ENCODE data around the gene PLOD3.

Gene PLOD3

DNA sequence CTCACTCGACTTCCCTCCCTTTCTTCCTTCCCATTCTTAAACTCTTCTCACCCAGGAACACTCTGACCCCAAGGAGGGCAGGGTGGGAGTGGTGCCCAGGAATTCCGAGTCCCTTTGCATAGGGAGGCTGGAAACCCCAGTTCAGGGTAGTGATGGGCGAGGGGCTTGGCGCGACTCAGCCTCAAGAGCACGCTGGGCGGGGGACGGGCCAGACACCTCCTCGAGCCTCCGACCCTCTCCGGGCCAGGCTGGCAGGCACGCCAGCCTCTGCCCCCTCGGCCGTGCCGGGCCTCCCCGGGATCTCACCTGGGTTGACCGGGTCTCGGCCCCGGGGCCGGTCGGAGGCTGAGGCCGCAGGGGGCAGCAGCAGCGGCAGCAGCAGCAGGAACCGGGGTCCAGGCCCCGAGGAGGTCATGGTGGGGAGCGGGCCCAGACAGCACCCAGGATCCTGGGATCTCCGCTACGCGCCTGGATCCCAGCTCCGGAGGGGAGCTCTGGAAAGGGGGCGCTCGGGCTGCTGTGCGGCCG, 457 bp downstream of the PLOD3 start:
- Histone ChIP-seq H3K27ac (ENCODE audit: low read length, poor library complexity, severe bottlenecking) (no peak overlapping the region), H2BK5ac (ENCODE audit: low read depth, low read length, poor library complexity, severe bottlenecking) (no peak overlapping the region), H3K79me1 (replicated peaks; ENCODE audit: low read length, poor library complexity, severe bottlenecking) (peaks cover 25% of the 10 kb centered on the region), H4K8ac (ENCODE audit: low read length) (peak overlapping the region; percentile 1), H2BK120ac (ENCODE audit: low read depth, low read length) (peak overlapping the region; percentile 83), H2BK15ac (ENCODE audit: low read depth, poor library complexity, severe bottlenecking) (peak overlapping the region; percentile 30), H2BK12ac (ENCODE audit: low read length in 2 of 2) (peak overlapping the region in 1 of 2 experiments; percentile 8), H3K9ac (ENCODE audit: low read length) (peak overlapping the region; percentile 95), H3K4me2 (ENCODE audit: low read length, poor library complexity, severe bottlenecking) (peak overlapping the region; percentile 54), H2AFZ (ENCODE audit: low read depth, low read length) (peak overlapping the region; percentile 8), H3K4ac (ENCODE audit: low read depth in 1 of 2, low read length in 2 of 2) (peak overlapping the region; percentile 77 to 99), H3K27me3 (ENCODE audit: control insufficient read depth in 1 of 2, insufficient read depth in 1 of 2, low read length in 2 of 2) (no peaks in the 10 kb centered on the region), H2AK5ac (ENCODE audit: low read length, severe bottlenecking) (no peak overlapping the region), H3K18ac (ENCODE audit: low read depth in 1 of 2, low read length in 2 of 2) (peak overlapping the region; percentile 67 to 80), H3K4me1 (ENCODE audit: control insufficient read depth, insufficient read depth, low read depth, low read length) (peaks cover 25% of the 10 kb centered on the region), H4K91ac (ENCODE audit: low read length) (peak overlapping the region; percentile 90), H3K9me3 (ENCODE audit: control insufficient read depth, low read length) (no peaks in the 10 kb centered on the region), H3K23ac (ENCODE audit: low read length in 2 of 2) (peak overlapping the region; percentile 34 to 86), H3K36me3 (ENCODE audit: control insufficient read depth in 1 of 2, insufficient read depth in 2 of 2, low read depth in 1 of 2, low read length in 2 of 2) (peaks cover 35 to 38% of the 10 kb centered on the region in 2 experiments), H3K14ac (ENCODE audit: low read length in 2 of 2) (peak overlapping the region in 1 of 2 experiments; percentile 92), H3K4me3 (ENCODE audit: insufficient read depth in 1 of 2, low read depth in 1 of 2, low read length in 2 of 2) (peak overlapping the region; percentile 74 to 93)
- under 1% methylated on average over 33 of the region's 34 CpGs for WGBS
- DNase-seq = no peak

DNA sequence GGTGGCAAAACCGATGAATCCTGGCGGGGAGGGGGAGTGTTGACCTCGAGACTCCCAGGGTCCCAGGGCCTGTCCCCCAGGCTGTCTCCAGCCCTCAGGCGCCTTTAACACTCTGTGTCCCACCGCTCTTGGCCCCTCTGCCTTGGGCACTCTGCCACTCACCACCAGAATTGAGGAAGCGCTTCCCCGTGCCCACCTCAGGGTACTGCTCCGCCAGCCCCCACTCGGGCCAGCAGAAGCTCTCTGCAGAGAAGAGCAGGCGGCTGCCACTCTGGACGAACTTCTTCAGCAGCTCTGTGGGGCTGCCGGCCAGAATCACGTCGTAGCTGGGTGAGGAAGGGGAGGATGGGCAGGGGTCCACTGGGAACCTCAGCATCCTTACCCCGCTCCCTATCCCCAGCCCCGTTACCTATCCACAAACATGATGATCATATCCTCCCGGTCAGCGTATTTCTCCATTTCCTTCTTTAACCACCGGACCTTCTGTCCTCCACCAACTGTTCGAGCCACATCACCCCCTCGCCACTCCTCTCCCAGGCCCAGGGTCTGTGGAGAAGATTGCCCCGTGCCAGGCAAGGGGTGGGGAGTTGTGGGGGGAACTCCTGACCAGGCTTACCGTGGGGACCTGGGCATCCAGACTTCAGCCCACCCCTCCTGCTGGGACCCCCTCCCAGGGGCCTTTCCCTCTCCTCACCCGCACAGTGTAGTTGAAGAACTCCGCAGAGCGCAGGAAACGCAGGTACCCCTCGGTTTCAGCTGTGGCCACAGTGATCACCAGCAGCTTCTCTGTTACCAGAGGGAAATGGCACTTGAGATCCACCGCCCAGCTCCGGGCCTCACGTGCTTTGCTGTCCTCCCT, 1.2 kb downstream of the PLOD3 start:
- H4K91ac ChIP-seq (ENCODE audit: low read length) = peak overlapping the region; percentile 85

DNA sequence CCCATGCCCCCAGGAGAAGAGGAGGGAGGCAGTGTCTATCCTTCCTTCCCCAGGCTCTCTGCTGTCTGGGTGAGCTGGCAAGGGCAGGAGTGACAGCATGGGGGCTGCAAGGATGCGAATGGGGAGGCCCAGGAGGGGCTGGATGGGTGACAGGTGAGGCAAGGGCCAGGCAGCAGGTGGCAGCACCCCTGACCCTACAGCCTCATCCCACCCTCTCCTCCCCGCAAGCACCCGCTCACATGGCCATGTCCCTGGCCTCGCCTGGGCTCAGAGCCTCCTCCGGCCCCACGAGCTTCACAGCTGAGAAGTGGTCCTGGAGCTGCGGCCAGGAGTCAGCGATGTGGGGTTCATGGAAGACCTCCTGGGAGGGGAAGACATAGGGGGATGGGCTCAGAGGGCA, 5.4 kb downstream of the PLOD3 start:
- Histone ChIP-seq H2BK15ac (ENCODE audit: low read depth, poor library complexity, severe bottlenecking) (no peak overlapping the region), H4K8ac (ENCODE audit: low read length) (no peak overlapping the region), H4K91ac (ENCODE audit: low read length) (no peak overlapping the region), H3K9ac (ENCODE audit: low read length) (no peak overlapping the region), H3K4me1 (ENCODE audit: control insufficient read depth, insufficient read depth, low read depth, low read length) (peaks cover 19% of the 10 kb centered on the region), H3K4me3 (ENCODE audit: insufficient read depth in 1 of 2, low read depth in 1 of 2, low read length in 2 of 2) (no peak overlapping the region), H2BK120ac (ENCODE audit: low read depth, low read length) (no peak overlapping the region), H2BK12ac (ENCODE audit: low read length in 2 of 2) (no peak overlapping the region), H3K23ac (ENCODE audit: low read length in 2 of 2) (no peak overlapping the region), H2BK5ac (ENCODE audit: low read depth, low read length, poor library complexity, severe bottlenecking) (no peak overlapping the region), H2AK5ac (ENCODE audit: low read length, severe bottlenecking) (no peak overlapping the region), H3K4me2 (ENCODE audit: low read length, poor library complexity, severe bottlenecking) (no peak overlapping the region), H3K14ac (ENCODE audit: low read length in 2 of 2) (no peak overlapping the region), H3K27me3 (ENCODE audit: control insufficient read depth in 1 of 2, insufficient read depth in 1 of 2, low read length in 2 of 2) (no peaks in the 10 kb centered on the region), H3K79me1 (replicated peaks; ENCODE audit: low read length, poor library complexity, severe bottlenecking) (peaks cover 13% of the 10 kb centered on the region), H3K9me3 (ENCODE audit: control insufficient read depth, low read length) (no peaks in the 10 kb centered on the region), H3K4ac (ENCODE audit: low read depth in 1 of 2, low read length in 2 of 2) (no peak overlapping the region), H3K36me3 (ENCODE audit: control insufficient read depth in 1 of 2, insufficient read depth in 2 of 2, low read depth in 1 of 2, low read length in 2 of 2) (peaks cover 75 to 76% of the 10 kb centered on the region in 2 experiments), H3K18ac (ENCODE audit: low read depth in 1 of 2, low read length in 2 of 2) (no peak overlapping the region), H2AFZ (ENCODE audit: low read depth, low read length) (no peak overlapping the region), H3K27ac (ENCODE audit: low read length, poor library complexity, severe bottlenecking) (no peak overlapping the region)
- DNase-seq = no peak
- 92% methylated on average over 6 of the region's 8 CpGs for WGBS

More for the DNA sequence above, 1.2 kb downstream of the PLOD3 start:
- Histone ChIP-seq H3K4ac (ENCODE audit: low read depth in 1 of 2, low read length in 2 of 2) (peak overlapping the region; percentile 6 to 40), H2BK15ac (ENCODE audit: low read depth, poor library complexity, severe bottlenecking) (peak overlapping the region; percentile 68), H2AFZ (ENCODE audit: low read depth, low read length) (no peak overlapping the region), H2BK120ac (ENCODE audit: low read depth, low read length) (peak overlapping the region; percentile 37), H3K9me3 (ENCODE audit: control insufficient read depth, low read length) (no peaks in the 10 kb centered on the region), H3K4me2 (ENCODE audit: low read length, poor library complexity, severe bottlenecking) (peak overlapping the region; percentile 54), H3K27ac (ENCODE audit: low read length, poor library complexity, severe bottlenecking) (no peak overlapping the region), H3K9ac (ENCODE audit: low read length) (peak overlapping the region; percentile 95), H3K4me1 (ENCODE audit: control insufficient read depth, insufficient read depth, low read depth, low read length) (peaks cover 23% of the 10 kb centered on the region), H2AK5ac (ENCODE audit: low read length, severe bottlenecking) (no peak overlapping the region), H2BK5ac (ENCODE audit: low read depth, low read length, poor library complexity, severe bottlenecking) (no peak overlapping the region), H3K36me3 (ENCODE audit: control insufficient read depth in 1 of 2, insufficient read depth in 2 of 2, low read depth in 1 of 2, low read length in 2 of 2) (peaks cover 39% of the 10 kb centered on the region in 2 experiments), H3K14ac (ENCODE audit: low read length in 2 of 2) (peak overlapping the region in 1 of 2 experiments; percentile 92), H3K23ac (ENCODE audit: low read length in 2 of 2) (peak overlapping the region in 1 of 2 experiments; percentile 6), H3K18ac (ENCODE audit: low read depth in 1 of 2, low read length in 2 of 2) (peak overlapping the region; percentile 67 to 78), H2BK12ac (ENCODE audit: low read length in 2 of 2) (peak overlapping the region in 1 of 2 experiments; percentile 24), H3K4me3 (ENCODE audit: insufficient read depth in 1 of 2, low read depth in 1 of 2, low read length in 2 of 2) (peak overlapping the region; percentile 74 to 93), H4K8ac (ENCODE audit: low read length) (peak overlapping the region; percentile 51), H3K27me3 (ENCODE audit: control insufficient read depth in 1 of 2, insufficient read depth in 1 of 2, low read length in 2 of 2) (no peaks in the 10 kb centered on the region), H3K79me1 (replicated peaks; ENCODE audit: low read length, poor library complexity, severe bottlenecking) (peaks cover 20% of the 10 kb centered on the region)
- peak; percentile 57 for DNase-seq
- 72% methylated on average over 22 of the region's 31 CpGs for WGBS

DNA sequence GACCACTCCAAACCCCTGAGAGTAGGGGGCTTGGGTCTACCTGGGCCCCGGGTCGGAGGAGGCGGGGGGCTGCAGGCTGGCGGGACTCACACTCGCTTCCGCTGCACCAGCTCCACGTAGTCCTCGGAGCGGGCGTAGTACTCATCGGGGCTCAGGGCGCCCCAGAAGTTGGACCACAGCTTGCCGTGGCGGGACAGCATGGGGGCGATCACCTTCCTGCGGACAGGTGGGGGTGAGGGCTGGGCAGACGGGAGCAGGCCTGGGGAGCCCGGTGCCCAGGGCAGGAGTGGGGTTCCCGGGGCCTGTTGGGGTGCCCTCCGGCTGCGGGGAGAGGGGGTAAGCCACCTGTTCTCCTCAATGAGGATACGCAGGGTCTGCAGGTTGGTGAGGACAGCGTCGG, 5.9 kb downstream of the PLOD3 start:
- Histone ChIP-seq H3K18ac (ENCODE audit: low read depth in 1 of 2, low read length in 2 of 2) (no peak overlapping the region), H3K79me1 (replicated peaks; ENCODE audit: low read length, poor library complexity, severe bottlenecking) (peaks cover 12% of the 10 kb centered on the region), H2BK12ac (ENCODE audit: low read length in 2 of 2) (no peak overlapping the region), H3K4ac (ENCODE audit: low read depth in 1 of 2, low read length in 2 of 2) (no peak overlapping the region), H2AFZ (ENCODE audit: low read depth, low read length) (no peak overlapping the region), H4K8ac (ENCODE audit: low read length) (no peak overlapping the region), H3K14ac (ENCODE audit: low read length in 2 of 2) (no peak overlapping the region), H4K91ac (ENCODE audit: low read length) (no peak overlapping the region), H3K9ac (ENCODE audit: low read length) (no peak overlapping the region), H3K27me3 (ENCODE audit: control insufficient read depth in 1 of 2, insufficient read depth in 1 of 2, low read length in 2 of 2) (no peaks in the 10 kb centered on the region), H3K4me3 (ENCODE audit: insufficient read depth in 1 of 2, low read depth in 1 of 2, low read length in 2 of 2) (no peak overlapping the region), H3K23ac (ENCODE audit: low read length in 2 of 2) (no peak overlapping the region), H2BK15ac (ENCODE audit: low read depth, poor library complexity, severe bottlenecking) (no peak overlapping the region), H3K4me2 (ENCODE audit: low read length, poor library complexity, severe bottlenecking) (no peak overlapping the region), H2AK5ac (ENCODE audit: low read length, severe bottlenecking) (no peak overlapping the region), H3K9me3 (ENCODE audit: control insufficient read depth, low read length) (no peaks in the 10 kb centered on the region), H3K36me3 (ENCODE audit: control insufficient read depth in 1 of 2, insufficient read depth in 2 of 2, low read depth in 1 of 2, low read length in 2 of 2) (peaks cover 78 to 79% of the 10 kb centered on the region in 2 experiments), H3K4me1 (ENCODE audit: control insufficient read depth, insufficient read depth, low read depth, low read length) (peaks cover 19% of the 10 kb centered on the region), H2BK5ac (ENCODE audit: low read depth, low read length, poor library complexity, severe bottlenecking) (no peak overlapping the region), H2BK120ac (ENCODE audit: low read depth, low read length) (no peak overlapping the region), H3K27ac (ENCODE audit: low read length, poor library complexity, severe bottlenecking) (no peak overlapping the region)
- DNase-seq = no peak
- WGBS = 98% methylated on average over 24 of the region's 24 CpGs

Data from mesenchymal stem cell (in vitro differentiated cells and primary cell).